Loucy (cell line): ENCODE measurements around the gene LIPC.

Source experiments
- H2AFZ ChIP-seq: fragments of 200-600 bp; sonication (generic); 2 replicates; pipeline ENCODE4 v1.6.0; 2016; ENCODE audit warnings: antibody characterized with exemption, mild to moderate bottlenecking, low read length, moderate library complexity
- H3F3A ChIP-seq: fragments of 200-600 bp; 2 replicates; pipeline ENCODE4 v1.6.0; 2016; ENCODE audit warnings: antibody characterized with exemption, low read depth, mild to moderate bottlenecking
- H3K27me3 ChIP-seq: fragments of 200-600 bp; sonication (generic); 2 replicates; pipeline ENCODE4 v1.6.1; 2014; ENCODE audit warnings: low read length, mild to moderate bottlenecking; ENCODE audit not compliant: insufficient read depth, poor library complexity, severe bottlenecking
- H3K36me3 ChIP-seq: fragments of 200-600 bp; sonication (generic); 2 replicates; pipeline ENCODE4 v1.6.1; 2016; ENCODE audit warnings: low read length; ENCODE audit not compliant: insufficient read depth
- H3K4me1 ChIP-seq: fragments of 200-600 bp; sonication (generic); 2 replicates; pipeline ENCODE4 v1.5.1; 2014; ENCODE audit warnings: low read length, mild to moderate bottlenecking; ENCODE audit not compliant: insufficient read depth, poor library complexity, severe bottlenecking
- H3K4me2 ChIP-seq: fragments of 200-600 bp; sonication (generic); 2 replicates; pipeline ENCODE4 v1.6.0; 2014; ENCODE audit warnings: antibody characterized with exemption, low read length, low read depth, mild to moderate bottlenecking; ENCODE audit not compliant: poor library complexity, severe bottlenecking
- H3K4me3 ChIP-seq: fragments of 200-600 bp; sonication (generic); 2 replicates; pipeline ENCODE4 v1.5.1; 2014; ENCODE audit warnings: low read length, mild to moderate bottlenecking, mixed read lengths; ENCODE audit not compliant: poor library complexity, severe bottlenecking
- H3K79me2 ChIP-seq: fragments of 200-600 bp; sonication (generic); 2 replicates; pipeline ENCODE4 v1.6.1; 2014; ENCODE audit warnings: low read length; ENCODE audit not compliant: insufficient read depth
- H3K9ac ChIP-seq: fragments of 200-600 bp; sonication (generic); 2 replicates; pipeline ENCODE4 v1.6.0; 2014; ENCODE audit warnings: mild to moderate bottlenecking, low read depth, low read length, moderate library complexity; ENCODE audit not compliant: poor library complexity, severe bottlenecking
- H3K9me2 ChIP-seq: fragments of 200-600 bp; sonication (generic); replicated peaks from 2 replicates; pipeline ENCODE4 v1.6.1; 2016; ENCODE audit warnings: low read depth, low read length, mixed read lengths
- H3K9me3 ChIP-seq: fragments of 200-600 bp; sonication (generic); 2 replicates; pipeline ENCODE4 v1.6.1; 2014; ENCODE audit warnings: mild to moderate bottlenecking, antibody characterized with exemption, low read length, low read depth; ENCODE audit not compliant: insufficient read depth
- H4K20me1 ChIP-seq: fragments of 200-600 bp; sonication (generic); 2 replicates; pipeline ENCODE4 v1.6.0; 2014; ENCODE audit warnings: antibody characterized with exemption, low read length, mild to moderate bottlenecking; ENCODE audit not compliant: insufficient read depth, poor library complexity, severe bottlenecking
- EZH2phosphoT487 ChIP-seq: fragments of 200-600 bp; IDR thresholded peaks from 2 replicates; pipeline ENCODE4 v1.6.1; 2018; ENCODE audit warnings: antibody characterized with exemption, mild to moderate bottlenecking, moderate library complexity, borderline replicate concordance
- TF ChIP-seq, protein P1 (sequence below): fragments of 200-600 bp; sonication (generic); conservative IDR thresholded peaks from 2 replicates; pipeline ENCODE4 v1.5.1; 2014; ENCODE audit warnings: mild to moderate bottlenecking, antibody characterized with exemption, low read length

Gene LIPC

DNA sequence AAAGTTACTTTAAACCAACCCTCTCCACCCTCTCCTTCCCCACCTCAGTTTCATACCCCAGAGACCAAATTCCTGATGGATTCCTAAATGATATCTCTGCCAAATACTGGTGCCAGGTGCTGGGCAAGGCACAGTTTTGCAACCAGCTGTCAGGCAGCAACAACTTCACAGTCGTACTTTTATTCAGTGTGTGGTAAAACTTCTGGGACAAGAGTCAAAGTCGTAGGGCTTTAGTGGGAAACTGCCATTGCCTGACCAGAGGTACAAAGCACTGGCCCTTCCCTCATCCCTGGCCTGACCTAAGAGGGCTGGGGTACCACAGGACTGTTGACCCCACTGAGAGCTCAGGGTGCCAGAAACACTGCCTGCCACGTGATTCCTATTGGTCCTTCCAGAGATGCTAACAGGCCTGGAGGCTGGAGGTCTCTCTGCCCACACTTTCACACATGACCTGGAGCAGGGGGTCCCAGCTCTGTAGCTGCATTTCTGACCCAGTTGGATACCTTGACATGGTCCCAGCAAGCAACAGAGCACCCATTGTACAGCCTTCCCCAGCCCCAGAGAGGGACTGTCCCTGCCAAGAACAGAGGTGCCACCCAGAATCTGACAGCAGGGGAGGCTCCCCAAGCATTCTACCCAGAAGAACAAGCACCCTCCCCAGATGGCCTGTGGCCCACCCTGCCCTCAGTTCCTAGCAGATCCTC, 59.9 kb downstream of the LIPC start:
- peaks cover 28% of the 10 kb centered on the region for H3K4me1 ChIP-seq
- no peak overlapping the region for H3K4me2 ChIP-seq
- TF ChIP-seq, protein P1, sequence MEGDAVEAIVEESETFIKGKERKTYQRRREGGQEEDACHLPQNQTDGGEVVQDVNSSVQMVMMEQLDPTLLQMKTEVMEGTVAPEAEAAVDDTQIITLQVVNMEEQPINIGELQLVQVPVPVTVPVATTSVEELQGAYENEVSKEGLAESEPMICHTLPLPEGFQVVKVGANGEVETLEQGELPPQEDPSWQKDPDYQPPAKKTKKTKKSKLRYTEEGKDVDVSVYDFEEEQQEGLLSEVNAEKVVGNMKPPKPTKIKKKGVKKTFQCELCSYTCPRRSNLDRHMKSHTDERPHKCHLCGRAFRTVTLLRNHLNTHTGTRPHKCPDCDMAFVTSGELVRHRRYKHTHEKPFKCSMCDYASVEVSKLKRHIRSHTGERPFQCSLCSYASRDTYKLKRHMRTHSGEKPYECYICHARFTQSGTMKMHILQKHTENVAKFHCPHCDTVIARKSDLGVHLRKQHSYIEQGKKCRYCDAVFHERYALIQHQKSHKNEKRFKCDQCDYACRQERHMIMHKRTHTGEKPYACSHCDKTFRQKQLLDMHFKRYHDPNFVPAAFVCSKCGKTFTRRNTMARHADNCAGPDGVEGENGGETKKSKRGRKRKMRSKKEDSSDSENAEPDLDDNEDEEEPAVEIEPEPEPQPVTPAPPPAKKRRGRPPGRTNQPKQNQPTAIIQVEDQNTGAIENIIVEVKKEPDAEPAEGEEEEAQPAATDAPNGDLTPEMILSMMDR: no peak
- no peak for TF ChIP-seq EZH2phosphoT487
- H3F3A ChIP-seq: no peaks in the 10 kb centered on the region
- no peak overlapping the region for H3K9ac ChIP-seq
- no peak overlapping the region for H3K4me3 ChIP-seq
- no peaks in the 10 kb centered on the region for H4K20me1 ChIP-seq
- H3K36me3 ChIP-seq: no peaks in the 10 kb centered on the region
- H3K79me2 ChIP-seq: no peaks in the 10 kb centered on the region
- H3K27me3 ChIP-seq: no peaks in the 10 kb centered on the region
- H2AFZ ChIP-seq: no peak overlapping the region
- no peaks in the 10 kb centered on the region for H3K9me2 ChIP-seq
- H3K9me3 ChIP-seq: peaks cover 3% of the 10 kb centered on the region; the same call in 1 of the 2 replicates

DNA sequence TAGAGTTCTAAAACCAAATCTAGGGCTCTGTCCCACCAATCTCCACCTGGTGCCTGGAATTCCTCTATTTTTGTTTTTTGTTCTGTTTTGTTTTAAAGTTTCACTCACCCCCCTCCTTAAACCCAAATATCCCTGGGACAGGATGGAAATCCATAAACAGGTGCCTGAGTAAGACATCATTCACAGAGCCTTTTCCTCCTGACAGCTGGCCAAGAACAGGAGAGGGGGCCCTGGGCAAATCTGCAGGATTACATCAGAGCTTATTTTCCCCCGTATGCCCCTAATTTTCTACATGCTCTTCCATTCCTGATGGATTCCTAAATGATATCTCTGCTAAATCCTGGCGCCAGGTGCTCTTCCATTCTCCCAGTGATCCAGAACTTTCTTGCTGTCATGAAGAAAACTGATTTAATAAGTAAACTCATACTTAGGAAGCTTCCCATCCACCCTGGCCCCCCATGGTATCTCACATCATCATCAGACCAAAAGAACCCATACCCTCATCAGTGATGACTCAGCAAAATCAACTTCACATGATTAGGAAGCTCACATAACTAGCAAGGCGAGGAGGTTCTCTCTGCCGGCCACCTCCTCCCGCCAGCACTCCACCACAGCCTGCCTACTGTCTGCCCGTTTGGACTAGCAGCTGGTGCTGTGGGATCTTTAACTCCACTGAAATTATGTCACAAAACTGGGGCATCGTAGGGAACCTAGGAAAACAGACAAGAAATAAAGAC, 61.0 kb downstream of the LIPC start:
- no peaks in the 10 kb centered on the region for H3K27me3 ChIP-seq
- H2AFZ ChIP-seq: no peak overlapping the region
- H3K36me3 ChIP-seq: no peaks in the 10 kb centered on the region
- H4K20me1 ChIP-seq: no peaks in the 10 kb centered on the region
- H3K4me3 ChIP-seq: no peak overlapping the region
- H3K4me2 ChIP-seq: no peak overlapping the region
- TF ChIP-seq EZH2phosphoT487: no peak
- TF ChIP-seq, protein P1: no peak
- H3K9me3 ChIP-seq: peaks cover 3% of the 10 kb centered on the region; the same call in 1 of the 2 replicates
- H3K9ac ChIP-seq: no peak overlapping the region
- H3K79me2 ChIP-seq: no peaks in the 10 kb centered on the region
- peaks cover 26% of the 10 kb centered on the region for H3K4me1 ChIP-seq
- H3K9me2 ChIP-seq: no peaks in the 10 kb centered on the region
- H3F3A ChIP-seq: no peaks in the 10 kb centered on the region

DNA sequence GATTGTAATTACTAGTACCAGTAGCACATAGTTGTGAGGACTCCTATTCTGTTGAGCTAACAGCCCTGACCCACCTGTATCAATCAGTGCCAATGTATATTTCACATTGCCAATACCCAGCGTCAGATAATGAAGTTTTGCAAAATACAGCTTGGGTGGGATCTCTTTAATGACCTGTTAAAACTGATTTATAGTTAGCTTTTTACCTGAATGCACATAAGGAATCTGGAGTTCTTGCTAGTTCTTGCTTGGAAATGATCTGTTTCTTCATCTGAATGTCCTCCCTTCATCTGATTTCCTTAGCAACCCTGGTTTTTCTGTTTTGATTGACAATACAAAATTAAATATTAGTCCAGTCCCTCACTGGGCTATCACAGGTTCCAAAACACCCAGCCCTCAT, 62.8 kb downstream of the LIPC start:
- Histone ChIP-seq H3K9me3 (no peaks in the 10 kb centered on the region), H3K4me1 (peaks cover 26% of the 10 kb centered on the region), H3K4me3 (no peak overlapping the region), H3K9me2 (no peaks in the 10 kb centered on the region), H3K36me3 (no peaks in the 10 kb centered on the region), H3K9ac (no peak overlapping the region), H3K4me2 (no peak overlapping the region), H3K79me2 (no peaks in the 10 kb centered on the region), H3K27me3 (no peaks in the 10 kb centered on the region), H2AFZ (no peak overlapping the region), H4K20me1 (no peaks in the 10 kb centered on the region), H3F3A (no peaks in the 10 kb centered on the region)
- TF ChIP-seq EZH2phosphoT487: no peak
- TF ChIP-seq, protein P1: no peak
